HG03439 (cell line): Measurements from ENCODE around the gene TSTD2.
"Not testable (repeated sequence)": the region's sequence is repeated elsewhere in the genome, so short reads cannot be mapped to it uniquely, and the experiment has no call there.

ENCODE experiments used
- ATAC-seq: cut with Tn5 transposase; IDR thresholded peaks from one replicate; pipeline ENCODE4 v1.9.1; 2021; ENCODE audit warnings: mild to moderate bottlenecking, moderate library complexity; ENCODE audit not compliant: unreplicated experiment

TSTD2 gene

DNA sequence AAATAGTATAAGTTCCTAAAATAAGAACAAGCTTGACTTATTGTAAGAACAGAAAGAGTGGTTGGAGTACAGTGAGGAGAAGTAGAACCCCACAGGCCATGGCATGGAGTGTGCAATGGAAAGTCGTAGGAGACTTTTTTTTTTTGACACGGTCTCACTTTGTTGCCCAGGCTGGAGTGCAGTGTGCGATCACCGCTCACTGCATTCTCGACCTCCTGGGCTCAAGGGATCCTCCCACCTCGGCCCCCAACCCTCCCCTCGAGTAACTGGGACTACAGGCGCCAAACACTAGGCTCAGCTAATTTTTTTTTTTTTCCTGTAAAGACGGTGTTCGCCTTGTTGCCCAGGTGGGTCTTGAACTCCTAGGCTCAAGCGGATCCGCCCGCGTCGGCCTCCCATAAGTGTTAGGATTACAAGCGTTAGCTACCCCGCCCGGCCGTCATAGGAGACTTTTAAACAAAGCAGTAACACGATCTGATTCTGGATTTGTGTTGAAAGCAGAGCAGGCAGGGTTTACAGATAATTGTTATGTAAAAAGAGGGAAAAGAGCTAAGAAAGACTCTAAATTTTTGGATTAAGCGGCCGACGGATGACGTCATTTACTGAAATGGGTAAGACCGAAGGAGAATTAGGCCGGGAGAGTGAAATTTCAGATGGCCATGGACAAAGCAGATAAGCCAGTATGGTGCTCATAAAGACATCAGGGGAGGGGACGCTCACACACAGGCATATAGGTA, 752 bp downstream of the TSTD2 start:
- ATAC-seq, result peak; percentile 14

DNA sequence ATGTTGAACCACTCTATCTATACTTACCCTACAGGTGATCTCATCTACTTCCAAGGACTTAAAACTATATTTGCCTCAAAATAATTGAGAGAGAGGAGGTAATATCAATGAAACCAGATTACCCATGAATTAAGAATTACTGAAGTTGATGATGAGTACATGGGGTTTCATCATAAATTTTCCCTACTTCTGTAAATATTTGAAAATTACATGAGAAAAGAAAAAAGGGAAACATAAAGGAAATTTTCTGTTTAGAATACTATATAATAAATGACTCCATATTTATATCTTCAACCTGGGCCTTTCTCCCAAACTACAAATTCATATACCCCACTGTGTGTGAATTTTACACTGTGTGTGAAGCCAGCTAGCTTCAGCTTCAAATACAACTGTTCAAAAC, 2.6 kb downstream of the TSTD2 start:
- ATAC-seq, result no peak

DNA sequence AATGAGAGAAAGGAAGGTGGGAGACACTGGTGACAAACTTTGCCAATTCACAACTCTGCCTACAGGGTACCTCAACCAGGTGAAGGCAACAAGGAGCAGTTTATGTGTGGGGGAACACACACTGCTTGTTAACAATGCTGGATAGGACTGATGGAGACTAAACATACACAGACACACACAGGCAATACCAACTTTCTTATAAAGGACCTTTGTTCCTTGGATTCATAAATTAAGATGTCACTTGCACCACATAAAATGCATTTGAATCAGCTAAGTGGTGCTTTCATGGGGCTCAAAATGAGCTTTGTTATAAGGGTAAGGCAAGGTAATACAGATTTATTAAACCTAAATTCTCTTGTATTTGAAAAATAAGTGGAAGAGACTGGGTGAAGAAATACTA, 4.0 kb downstream of the TSTD2 start:
- ATAC-seq, result no peak

DNA sequence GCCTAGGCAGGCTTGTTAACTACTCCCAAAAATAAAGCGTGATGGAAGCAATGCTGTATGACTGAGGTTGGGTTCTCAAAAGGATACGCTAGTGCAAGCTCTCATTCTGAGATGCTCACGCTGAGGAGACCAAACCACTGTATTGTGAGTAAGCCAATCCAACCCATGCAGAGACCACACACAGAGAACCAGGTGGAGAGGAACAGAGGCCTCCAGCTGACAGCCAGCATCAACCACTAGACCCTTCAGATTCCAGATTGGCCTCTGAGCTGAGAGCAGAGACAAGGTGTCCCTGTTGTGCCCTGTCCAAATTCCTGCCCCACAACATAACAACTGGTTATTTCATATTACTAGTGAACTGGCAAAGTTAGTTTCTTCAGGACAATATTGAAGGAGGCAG, 4.5 kb downstream of the TSTD2 start:
- no peak for ATAC-seq

DNA sequence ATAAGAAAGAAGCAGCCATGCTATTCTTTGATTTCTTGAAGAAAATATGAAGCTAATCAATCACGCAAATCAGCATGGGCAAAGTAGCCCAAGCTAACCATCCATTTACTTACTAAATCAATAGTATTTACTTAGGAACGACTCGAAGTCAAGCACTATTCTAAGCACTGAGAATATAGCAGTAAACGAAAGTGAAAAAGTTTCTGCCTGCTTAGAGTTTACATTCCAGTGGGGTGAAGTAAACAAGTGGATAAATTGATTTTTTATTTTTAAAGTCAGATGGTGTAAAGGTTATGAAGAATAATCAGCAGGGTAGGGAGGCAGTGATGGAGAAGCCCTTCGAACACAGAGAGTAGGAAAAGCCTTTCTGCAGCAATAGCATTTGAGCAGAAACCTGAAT, 5.5 kb downstream of the TSTD2 start:
- ATAC-seq, result no peak

DNA sequence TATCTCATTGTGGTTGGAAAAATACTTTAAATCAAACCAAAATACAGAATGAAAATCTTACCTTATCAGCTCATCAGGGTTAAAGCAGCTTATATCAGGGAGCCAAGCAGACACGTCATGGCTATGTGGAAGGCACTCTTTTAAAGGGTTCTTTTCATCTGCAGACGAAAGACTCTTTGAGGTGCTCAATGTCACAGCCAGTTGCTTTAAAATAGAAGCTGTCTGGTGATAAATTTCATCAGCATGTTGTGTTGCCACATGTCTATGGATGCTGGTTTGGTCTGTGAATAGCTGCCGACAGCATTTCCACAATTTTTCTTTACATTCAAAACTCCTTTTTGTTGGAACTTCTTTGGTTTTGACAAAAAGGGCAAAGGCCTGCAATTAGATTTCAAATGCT, 7.5 kb downstream of the TSTD2 start:
- ATAC-seq, result no peak

DNA sequence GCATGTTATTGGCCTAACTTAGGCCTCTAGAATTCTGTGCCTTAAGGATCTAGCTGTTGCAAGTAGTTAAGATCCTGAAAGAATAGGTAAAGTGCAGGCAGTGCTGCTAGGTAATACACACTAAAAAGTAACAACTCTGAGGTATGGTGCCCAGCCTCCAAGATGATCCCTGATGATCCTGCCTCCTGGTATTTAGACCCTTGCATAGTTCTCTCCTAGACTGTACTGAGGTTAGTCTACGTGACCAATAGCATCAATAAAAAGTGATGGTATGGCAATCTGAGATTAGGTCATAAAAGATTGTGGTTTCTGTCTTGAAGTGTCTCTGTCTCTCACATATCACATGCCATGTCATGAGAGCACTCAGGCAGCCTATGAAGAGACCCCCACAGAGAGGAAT, 9.2 kb downstream of the TSTD2 start:
- no peak for ATAC-seq

DNA sequence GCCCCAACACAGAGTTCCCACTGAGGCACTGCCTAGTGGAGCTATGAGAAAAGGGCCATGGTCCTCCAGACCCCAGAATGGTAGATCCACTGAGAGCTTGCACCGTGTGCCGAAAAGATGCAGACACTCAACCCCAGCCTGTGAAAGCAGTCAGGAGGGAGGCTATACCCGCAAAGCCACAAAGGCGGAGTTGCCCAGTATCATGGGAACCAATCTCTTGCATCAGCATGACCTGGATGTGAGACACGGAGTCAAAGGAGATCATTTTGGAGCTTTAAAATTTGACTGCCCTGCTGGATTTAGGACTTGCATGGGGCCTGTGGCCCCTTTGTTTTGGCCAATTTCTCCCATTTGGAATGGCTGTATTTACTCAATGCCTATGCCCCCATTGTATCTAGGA, 10.7 kb downstream of the TSTD2 start:
- ATAC-seq, result not testable (repeated sequence)

DNA sequence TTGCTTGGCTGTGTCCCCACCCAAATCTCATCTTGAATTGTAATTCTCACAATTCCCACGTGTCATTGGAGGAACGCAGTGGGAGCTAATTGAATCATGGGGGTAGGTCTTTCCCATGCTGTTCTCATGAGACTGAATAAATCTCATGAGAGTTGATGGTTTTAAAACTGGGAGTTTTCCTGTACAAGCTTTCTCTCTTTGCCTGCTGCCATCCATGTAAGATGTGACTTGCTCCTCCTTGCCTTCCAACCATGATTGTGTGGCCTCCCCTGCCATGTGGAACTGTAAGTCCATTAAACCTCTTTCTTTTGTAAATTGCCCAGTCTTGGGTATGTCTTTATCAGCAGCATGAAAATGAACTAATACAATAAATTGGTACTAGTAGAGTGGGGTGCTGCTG, 13.1 kb downstream of the TSTD2 start:
- not testable (repeated sequence) for ATAC-seq

DNA sequence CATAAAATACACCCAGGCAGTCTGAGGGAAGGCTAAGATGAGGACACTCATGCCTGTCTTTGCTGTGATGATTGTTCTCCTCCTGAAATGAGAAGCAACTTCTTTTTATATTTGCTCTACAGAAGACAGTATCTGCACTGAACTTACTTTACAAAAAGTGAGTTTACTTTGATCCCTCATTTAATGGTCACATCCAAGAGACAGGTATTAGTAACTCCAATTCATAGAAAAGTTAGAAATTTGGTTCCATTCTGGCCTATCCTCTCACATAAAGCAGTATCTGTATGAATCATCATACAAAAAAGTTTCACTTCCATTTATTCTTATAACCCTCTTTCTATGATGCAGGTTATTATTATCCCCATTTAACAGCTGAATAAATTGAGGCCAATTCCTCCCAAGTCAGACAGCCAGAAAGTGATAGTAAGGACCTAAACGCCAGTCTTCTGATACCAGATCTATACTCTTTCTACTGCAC, 15.2 kb downstream of the TSTD2 start:
- ATAC-seq, result no peak

DNA sequence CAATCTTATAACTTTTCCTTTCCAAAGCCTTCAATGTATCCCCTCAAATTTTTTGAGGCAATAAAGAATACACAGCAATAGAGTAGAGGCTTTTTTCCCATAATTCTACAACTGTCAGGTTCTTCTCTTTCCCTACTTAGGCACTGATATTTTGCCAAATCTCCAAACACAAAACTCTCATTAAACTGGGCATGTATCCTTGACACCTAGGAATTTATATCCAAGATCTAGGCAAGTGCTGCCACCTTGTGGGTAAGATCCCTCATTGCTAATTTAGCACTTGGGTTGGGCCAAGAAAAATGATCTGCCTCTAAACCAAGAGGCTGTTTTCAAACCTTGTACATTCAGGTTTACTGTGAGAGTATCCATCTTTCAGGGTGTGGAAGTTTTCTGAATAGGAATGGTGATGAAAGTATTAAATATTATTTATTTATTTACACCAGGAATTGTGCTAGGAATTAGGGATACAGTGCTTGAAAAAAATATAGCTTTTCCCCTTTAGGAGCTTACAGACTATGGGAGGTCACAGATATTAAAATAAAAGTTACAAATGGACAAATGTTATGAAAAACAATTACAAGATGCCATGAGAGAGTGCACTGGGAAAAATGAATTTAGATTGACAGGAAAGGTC, 17.6 kb downstream of the TSTD2 start:
- ATAC-seq, result no peak

DNA sequence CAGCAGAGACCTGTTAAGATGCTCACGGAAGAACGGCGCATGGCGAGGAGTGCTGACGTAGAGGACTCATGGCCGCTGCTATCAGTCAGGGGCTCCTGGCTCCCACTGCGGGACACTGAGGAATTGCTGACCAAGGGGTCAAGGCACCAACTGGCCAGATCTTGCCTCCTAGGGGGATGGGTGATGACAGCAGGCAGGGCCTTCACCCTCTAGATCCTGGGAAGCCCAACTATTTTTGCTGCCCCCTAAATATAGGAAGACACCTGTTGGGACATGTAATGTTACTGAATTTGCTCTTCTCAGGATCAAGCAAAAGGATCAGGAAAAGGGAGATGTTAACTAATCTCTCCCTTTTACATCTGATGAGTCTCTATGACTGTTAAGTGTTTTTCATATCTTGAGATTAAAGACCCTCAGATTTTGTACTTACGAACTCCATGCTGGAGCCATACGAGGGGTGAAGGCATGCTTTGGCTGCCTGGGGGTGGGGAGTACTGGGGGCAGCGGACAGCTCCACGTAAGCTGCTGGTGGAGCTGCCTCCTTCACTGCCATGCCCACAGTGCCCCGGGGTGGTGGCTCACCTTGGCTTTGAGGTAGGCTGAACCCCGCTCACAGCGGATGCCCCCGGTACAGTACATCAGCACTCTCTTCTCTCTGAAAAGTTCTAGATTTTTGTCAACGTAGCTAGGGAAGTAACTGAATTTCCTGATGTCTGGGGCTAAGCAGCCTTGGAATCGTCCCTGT, 28.1 kb downstream of the TSTD2 start:
- ATAC-seq, result no peak

DNA sequence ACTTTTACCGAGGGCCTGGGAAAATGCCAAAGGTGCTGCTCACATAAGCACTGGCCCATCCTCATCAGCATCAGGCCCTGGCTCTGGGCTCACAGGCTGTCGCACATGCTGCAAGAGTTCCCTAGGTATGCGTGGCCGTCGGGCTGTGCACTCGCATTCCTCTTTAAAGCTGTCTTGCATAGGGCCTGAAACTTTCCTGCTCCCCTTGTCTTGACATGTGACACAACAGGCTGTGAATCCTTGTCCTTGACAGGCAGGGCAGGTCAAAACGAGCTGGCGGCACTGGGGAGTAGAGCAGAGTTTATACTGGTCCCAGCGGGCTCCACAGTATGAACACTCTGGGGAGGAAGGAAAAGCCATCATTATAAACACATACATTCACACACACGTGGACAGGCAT, 30.7 kb downstream of the TSTD2 start:
- ATAC-seq, result no peak

DNA sequence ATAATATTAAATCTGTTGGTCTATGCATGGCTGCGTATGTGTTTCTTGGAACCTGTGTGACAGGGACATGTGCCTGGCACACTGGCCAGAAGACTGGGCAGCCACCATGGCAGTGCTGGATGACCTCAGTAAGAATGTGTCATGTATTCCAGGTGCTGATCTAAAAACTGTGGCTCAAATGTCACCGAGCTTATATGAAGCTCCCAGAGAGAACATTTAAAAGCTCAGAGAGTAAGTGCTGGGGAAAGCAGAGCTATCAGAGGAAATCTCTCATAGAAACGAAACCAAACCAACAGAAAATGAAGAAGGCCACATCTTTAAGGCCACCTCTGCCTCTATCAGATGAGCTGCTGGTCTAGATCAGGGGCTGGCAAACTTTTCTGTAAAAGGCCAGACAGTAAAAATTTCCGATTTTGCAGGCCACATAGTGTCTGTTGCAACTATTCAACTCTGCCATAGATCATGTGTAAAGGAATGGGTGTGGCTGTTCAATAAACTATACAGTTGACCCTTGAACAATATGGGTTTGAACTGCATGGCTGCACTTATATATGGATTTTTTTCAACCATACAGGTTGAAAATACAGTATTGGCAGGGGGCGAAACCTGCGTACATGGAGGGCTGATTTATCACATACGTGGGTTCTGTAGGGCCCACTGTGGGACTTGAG, 31.8 kb downstream of the TSTD2 start:
- no peak for ATAC-seq

DNA sequence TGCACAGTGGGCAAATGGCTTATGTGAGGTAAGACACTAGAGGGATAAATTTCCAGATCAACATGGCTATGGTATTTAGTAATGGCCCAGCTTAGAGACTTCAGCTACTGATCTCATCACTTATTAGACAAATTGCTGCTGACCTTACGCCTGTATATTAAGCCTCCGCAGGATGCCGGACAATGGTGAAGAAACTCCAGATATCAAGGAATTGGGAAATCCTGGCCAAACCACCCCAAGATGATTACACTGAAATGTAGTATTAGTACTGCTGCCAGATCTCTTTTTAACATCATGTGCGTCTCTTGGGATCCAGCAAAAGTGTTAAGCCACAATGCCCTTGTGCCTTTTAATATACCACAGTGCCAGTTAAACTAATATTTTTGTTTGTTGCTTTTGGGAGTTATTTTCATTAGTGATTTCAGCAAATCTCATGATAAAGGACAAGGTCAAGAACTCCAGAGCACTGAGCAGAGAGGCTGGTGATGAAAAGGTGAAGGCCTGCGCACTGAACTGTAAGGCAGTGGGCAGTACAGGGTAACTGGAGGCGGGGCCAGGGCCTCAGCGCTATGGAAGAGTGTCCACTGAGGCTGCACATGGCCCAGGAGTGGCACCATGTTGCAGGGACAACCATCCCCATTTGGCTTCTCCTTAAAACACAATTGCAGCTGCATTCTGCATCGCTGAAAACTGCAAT, 32.5 kb downstream of the TSTD2 start:
- no peak for ATAC-seq

DNA sequence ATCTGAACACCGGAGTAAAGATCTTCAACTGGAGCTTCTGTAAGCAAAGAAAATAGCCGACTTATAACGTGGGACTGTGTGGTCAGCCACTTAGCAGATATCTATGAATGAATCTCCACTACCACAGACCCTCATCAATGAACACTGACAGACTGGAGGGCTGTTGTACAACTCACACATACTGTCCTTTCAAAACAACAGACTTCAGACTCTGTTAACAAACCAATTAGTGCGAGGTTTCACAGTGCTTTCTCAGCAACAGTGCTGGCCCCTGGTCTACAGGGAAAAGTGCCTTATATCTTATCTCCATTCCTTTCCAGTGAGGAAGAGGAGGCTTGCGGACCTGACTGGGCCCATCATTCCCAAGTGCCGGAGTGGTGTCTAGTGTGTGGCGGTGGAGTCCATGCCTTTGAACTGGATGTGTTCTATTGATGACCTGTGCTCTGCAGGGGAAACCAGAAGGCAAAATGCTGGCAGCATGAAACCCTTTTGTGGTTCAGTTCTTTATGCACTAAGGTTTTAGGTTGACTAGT, 33.8 kb downstream of the TSTD2 start:
- ATAC-seq, result no peak

DNA sequence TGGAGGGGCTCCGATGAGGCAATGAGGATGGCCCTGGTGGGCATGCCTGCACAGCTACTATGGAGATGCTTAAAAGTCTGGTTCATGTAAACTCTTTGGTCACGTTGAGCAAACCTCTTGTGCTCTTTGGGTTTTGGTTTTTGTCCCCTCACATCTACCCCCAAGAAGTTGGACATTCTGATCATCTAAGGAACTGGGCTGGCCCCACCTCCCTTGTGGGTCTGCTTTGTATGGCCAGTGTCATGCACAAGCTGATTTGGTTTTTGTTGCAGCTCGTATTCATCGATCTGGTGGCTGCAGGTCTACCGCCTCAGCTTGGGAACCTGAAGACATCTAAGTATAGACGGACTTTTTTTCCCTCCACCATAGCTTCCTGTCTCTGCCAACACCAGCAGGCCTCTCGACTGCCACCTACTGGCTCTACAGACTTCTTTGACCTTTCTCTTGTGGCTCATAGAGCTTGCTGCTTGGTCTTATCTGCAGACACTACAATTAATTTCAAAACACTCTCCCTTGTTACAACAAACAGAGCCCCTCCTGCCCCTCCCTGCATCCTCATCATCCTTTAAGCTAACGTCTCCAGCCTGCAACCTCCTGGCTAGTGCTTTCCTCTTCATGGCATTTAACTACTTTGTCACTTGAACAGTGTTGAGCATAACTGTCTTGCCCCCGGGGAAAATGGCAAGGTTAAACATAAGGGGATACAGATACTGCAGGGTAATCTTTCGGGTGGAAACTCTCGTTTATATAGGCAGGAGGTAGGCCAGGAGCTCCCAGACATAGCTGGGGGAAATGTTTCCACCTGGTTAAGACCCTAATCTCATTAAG, 34.5 kb downstream of the TSTD2 start:
- peak; percentile 74 for ATAC-seq

DNA sequence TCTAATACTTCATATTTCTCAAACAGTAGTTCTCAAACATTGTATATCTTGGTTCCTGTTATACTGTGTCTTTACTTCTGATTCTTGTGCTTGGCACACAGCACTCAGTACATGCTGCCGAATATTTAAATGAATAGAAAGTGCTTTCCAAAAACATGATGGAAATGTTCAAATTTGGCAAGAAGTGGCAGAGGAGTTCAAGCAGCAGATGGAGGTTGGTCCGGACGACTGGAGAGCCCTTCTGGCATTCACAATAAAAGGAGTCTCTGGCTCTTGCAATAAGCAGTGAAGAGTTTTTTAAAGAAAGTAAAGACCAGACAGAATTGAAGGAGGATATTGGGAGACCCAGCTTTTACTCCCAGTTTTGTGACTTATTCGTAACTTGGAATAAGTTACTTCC, 36.3 kb downstream of the TSTD2 start:
- ATAC-seq, result no peak

DNA sequence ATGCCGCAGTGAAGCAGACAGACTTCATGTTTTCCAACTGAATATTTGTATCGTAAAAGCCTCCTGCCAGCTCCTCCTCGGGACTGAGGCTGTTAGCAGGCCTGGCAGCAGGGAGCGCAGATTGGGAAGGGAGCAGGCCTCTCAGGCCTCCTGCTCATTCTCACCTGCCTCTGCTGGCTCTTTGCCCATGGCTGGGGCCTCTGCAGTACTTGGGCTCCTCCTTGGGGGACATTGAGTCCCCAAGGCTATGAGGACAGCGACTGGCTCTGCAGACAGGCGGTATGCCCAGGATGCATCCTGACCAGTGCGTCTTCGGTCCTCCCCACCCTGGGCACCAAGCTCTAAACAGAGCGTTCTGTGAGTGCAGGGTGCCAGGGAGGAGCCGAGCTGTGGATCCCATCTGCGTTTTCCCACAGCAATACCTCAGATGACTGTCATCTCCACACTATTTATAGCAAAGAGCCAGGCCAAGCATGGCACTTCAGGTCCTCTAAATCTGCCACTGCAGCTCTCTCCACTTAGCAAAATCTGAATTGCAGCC, 38.7 kb downstream of the TSTD2 start:
- ATAC-seq, result no peak
